Gastrocnemius medialis (tissue), 4 donors: Measurements from ENCODE around the gene SMIM1. TPM values are rescaled to one million over a fixed set of nuclear protein-coding genes. Genes with fewer than 3 reads are reported as not detected.

ENCODE experiments used
- ATAC-seq, 2 donors: fragments of 150-250 bp; one replicate each; pipeline ENCODE4 v1.9.1; 2016
- DNase-seq, 2 donors: peaks; one replicate each; pipeline ENCODE4 v3.0.0-alpha.2; 2019
- H3K27ac ChIP-seq, 4 donors: fragments of 200-600 bp; sonication (generic); 1 replicate in 1 of 4; 2 replicates in 3 of 4; pipeline ENCODE4 v1.5.1; 2016 to 2018; ENCODE audit warnings: mild to moderate bottlenecking in 2 of 4, moderate library complexity in 1 of 4
- H3K27me3 ChIP-seq, 3 donors: fragments of 200-600 bp; sonication (generic) in 2 of 3; 1 replicate in 1 of 3; 2 replicates in 2 of 3; pipeline versions ENCODE4 v1.5.1 to v1.6.0; 2016 to 2019; ENCODE audit warnings: mild to moderate bottlenecking in 1 of 3, moderate library complexity in 1 of 3
- H3K36me3 ChIP-seq, 2 donors: fragments of 200-600 bp; sonication (generic) in 1 of 2; one replicate each; pipeline ENCODE4 v1.5.1; 2017 to 2018
- H3K4me1 ChIP-seq, 2 donors: fragments of 200-600 bp; sonication (generic) in 1 of 2; one replicate each; pipeline ENCODE4 v1.5.1; 2016 to 2017; ENCODE audit warnings: mild to moderate bottlenecking in 2 of 2
- H3K4me3 ChIP-seq, 4 donors: fragments of 200-600 bp; sonication (generic) in 3 of 4; 1 replicate in 1 of 4; 2 replicates in 3 of 4; pipeline ENCODE4 v1.5.1; 2016 to 2019; ENCODE audit warnings: mild to moderate bottlenecking in 2 of 4
- H3K9me3 ChIP-seq, 3 donors: fragments of 200-600 bp; sonication (generic) in 2 of 3; 1 replicate in 1 of 3; 2 replicates in 2 of 3; pipeline ENCODE4 v1.5.1; 2016 to 2019
- POLR2A ChIP-seq, 2 donors: fragments of 450-650 bp; IDR thresholded peaks; one replicate each; pipeline ENCODE4 v1.6.1; 2017; ENCODE audit warnings: antibody characterized with exemption in 2 of 2, mild to moderate bottlenecking in 2 of 2, moderate library complexity in 2 of 2
- in situ Hi-C, 4 donors: fragments of 200-750 bp; cut with MboI; loops; one replicate each; pipeline versions ENCODE4 v1.15.0 to v1.8.0; 2017; ENCODE audit warnings: low sequenced_read_pairs in 4 of 4
- intact Hi-C: fragments of 100-400 bp; cut with DNase I; formaldehyde crosslinking; loops from one replicate; pipeline ENCODE4 v1.15.1; 2023; ENCODE audit warnings: low total_unique reads
- total RNA-seq, 4 donors: library from RNA; depleted of rRNA; stranded (reverse); fragments of >200 nt; gene quantifications; one replicate each; pipeline versions ENCODE4 v1.1.0 to v1.2.3, GENCODE V29; 2016
- TF ChIP-seq, protein P1 (sequence below), 5 experiments: fragments of 450-650 bp in 3 of 5; fragments of 200-600 bp in 2 of 5; sonication (generic) in 2 of 5; IDR thresholded peaks in 4 of 5; conservative IDR thresholded peaks in 1 of 5; 1 replicate in 4 of 5; 2 replicates in 1 of 5; pipeline ENCODE4 v1.5.1; 2016 to 2019; ENCODE audit warnings: antibody characterized with exemption in 5 of 5, mild to moderate bottlenecking in 3 of 5, moderate library complexity in 3 of 5

The SMIM1 gene
- total RNA-seq, 4 donors from 2014 or later: 1.4 to 3.7 TPM; not detected in 2

DNA sequence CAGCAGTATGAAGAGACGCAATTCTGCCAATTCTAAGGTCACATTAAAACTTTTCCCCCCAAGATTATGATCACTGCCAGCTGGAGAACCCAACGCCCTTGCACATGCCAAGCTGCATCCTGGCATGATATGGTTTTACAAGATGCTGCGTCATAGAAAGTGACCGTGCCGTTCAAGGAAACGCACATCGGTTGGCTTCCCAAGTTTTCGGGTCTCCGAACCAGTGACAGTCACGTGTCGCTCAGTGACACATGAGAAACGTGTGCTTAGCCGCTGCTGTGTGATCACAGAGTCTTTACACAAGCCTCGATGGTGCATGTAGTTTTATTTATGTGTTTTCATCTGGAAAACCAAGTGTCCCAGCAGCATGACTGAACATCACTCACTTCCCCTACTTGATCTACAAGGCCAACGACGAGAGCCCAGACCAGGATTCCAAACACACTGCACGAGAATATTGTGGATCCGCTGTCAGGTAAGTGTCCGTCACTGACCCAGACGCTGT is 7.4 kb downstream of the SMIM1 start:
- DNase-seq (no peak), ATAC-seq (no peak)
- Histone ChIP-seq H3K27ac (no peak overlapping the region), H3K9me3 (no peaks in the 10 kb centered on the region), H3K36me3 (peaks cover 0 to 61% of the 10 kb centered on the region in 2 donors), H3K4me3 (no peak overlapping the region), H3K27me3 (no peaks in the 10 kb centered on the region), H3K4me1 (peaks cover 0 to 14% of the 10 kb centered on the region in 2 donors)
- in situ Hi-C loops: loop anchor here in 1 of 4 donors (25.0 kb wide), 1 partner anchor 107 kb away; no protein-coding TSS in a partner anchor
- intact Hi-C loops: no loop called here
- no peak for TF ChIP-seq POLR2A (IDR thresholded peaks at IDR 0.05)
- TF ChIP-seq, protein P1, sequence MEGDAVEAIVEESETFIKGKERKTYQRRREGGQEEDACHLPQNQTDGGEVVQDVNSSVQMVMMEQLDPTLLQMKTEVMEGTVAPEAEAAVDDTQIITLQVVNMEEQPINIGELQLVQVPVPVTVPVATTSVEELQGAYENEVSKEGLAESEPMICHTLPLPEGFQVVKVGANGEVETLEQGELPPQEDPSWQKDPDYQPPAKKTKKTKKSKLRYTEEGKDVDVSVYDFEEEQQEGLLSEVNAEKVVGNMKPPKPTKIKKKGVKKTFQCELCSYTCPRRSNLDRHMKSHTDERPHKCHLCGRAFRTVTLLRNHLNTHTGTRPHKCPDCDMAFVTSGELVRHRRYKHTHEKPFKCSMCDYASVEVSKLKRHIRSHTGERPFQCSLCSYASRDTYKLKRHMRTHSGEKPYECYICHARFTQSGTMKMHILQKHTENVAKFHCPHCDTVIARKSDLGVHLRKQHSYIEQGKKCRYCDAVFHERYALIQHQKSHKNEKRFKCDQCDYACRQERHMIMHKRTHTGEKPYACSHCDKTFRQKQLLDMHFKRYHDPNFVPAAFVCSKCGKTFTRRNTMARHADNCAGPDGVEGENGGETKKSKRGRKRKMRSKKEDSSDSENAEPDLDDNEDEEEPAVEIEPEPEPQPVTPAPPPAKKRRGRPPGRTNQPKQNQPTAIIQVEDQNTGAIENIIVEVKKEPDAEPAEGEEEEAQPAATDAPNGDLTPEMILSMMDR (IDR thresholded peaks at IDR 0.05 in 4 of 5, conservative IDR thresholded peaks at IDR 0.05 in 1 of 5): no peak

- H3K36me3 ChIP-seq: peaks cover 0 to 69% of the 10 kb centered on the region in 2 donors
- no peak for ATAC-seq
- no peak for DNase-seq
- H3K4me1 ChIP-seq: peaks cover 0 to 5% of the 10 kb centered on the region in 2 donors
- H3K27ac ChIP-seq: no peak overlapping the region
- TF ChIP-seq, protein P1 (IDR thresholded peaks at IDR 0.05 in 4 of 5, conservative IDR thresholded peaks at IDR 0.05 in 1 of 5): no peak
- no peak for TF ChIP-seq POLR2A (IDR thresholded peaks at IDR 0.05)
- no peaks in the 10 kb centered on the region for H3K27me3 ChIP-seq
- intact Hi-C loops: no loop called here
- no peaks in the 10 kb centered on the region for H3K9me3 ChIP-seq
- no peak overlapping the region for H3K4me3 ChIP-seq
- in situ Hi-C loops: loop anchor here in 1 of 4 donors (25.0 kb wide), 1 partner anchor 106 kb away; no protein-coding TSS in a partner anchor
Measured at GRCh38 chr1:3780901-3781300, 8.4 kb downstream of the SMIM1 start.

- peaks cover 0 to 85% of the 10 kb centered on the region in 2 donors for H3K36me3 ChIP-seq
- ATAC-seq: no peak
- H3K4me1 ChIP-seq: peaks cover 0 to 7% of the 10 kb centered on the region in 2 donors
- no peak overlapping the region for H3K27ac ChIP-seq
- no peak for DNase-seq
- intact Hi-C loops: no loop called here
- in situ Hi-C loops: loop anchor here in 1 of 4 donors (25.0 kb wide), 1 partner anchor 103 kb away; no protein-coding TSS in a partner anchor
- H3K27me3 ChIP-seq: no peaks in the 10 kb centered on the region
- TF ChIP-seq POLR2A (IDR thresholded peaks at IDR 0.05): no peak
- TF ChIP-seq, protein P1 (IDR thresholded peaks at IDR 0.05 in 4 of 5, conservative IDR thresholded peaks at IDR 0.05 in 1 of 5): no peak
- H3K4me3 ChIP-seq: no peak overlapping the region
- no peaks in the 10 kb centered on the region for H3K9me3 ChIP-seq
Measured at GRCh38 chr1:3783651-3784474, 11.3 kb downstream of the SMIM1 start.

DNA sequence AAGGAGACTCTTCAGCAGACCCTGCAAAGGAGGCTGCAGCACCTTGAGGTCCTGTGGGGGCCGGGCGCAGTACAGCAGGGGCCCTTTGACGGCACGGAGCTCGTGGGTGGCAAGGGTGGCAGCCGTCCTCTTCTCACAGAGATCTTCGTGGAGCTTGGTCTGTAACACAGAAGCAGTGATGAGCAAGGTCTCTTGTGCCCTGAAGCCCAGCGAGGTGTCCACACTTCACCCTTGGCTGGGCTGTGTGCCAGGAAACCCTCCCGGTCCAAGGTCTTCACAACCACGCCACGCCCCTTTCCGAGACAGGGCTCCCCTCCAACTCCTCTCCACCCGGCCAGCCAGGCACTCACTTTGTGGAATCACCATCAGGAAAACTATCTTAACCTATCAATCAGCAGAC is 12.5 kb downstream of the SMIM1 start:
- Histone ChIP-seq H3K9me3 (no peaks in the 10 kb centered on the region), H3K27me3 (no peaks in the 10 kb centered on the region), H3K27ac (no peak overlapping the region), H3K4me3 (no peak overlapping the region), H3K4me1 (peaks cover 0 to 13% of the 10 kb centered on the region in 2 donors), H3K36me3 (peaks cover 0 to 73% of the 10 kb centered on the region in 2 donors)
- DNase-seq (no peak), ATAC-seq (no peak)
- in situ Hi-C loops: loop anchor here in 1 of 4 donors (25.0 kb wide), 1 partner anchor 102 kb away; no protein-coding TSS in a partner anchor
- TF ChIP-seq POLR2A (IDR thresholded peaks at IDR 0.05): no peak
- TF ChIP-seq, protein P1 (IDR thresholded peaks at IDR 0.05 in 4 of 5, conservative IDR thresholded peaks at IDR 0.05 in 1 of 5): no peak
- intact Hi-C loops: no loop called here
